Pancreas (tissue), 10 donors: Measurements from ENCODE around the gene DNAJC25. TPM values are rescaled to one million over a fixed set of nuclear protein-coding genes. Genes with fewer than 3 reads are reported as not detected.

Source experiments
- ATAC-seq, 4 donors: fragments of 200-7000 bp; cut with Tn5 transposase; one replicate each; pipeline versions ENCODE4 v1.8.0 to v1.9.1; 2020; ENCODE audit warnings: mild to moderate bottlenecking in 4 of 4, moderate library complexity in 4 of 4
- DNase-seq, 6 donors: peaks; one replicate each; pipeline ENCODE4 v3.0.0-alpha.2; 2020
- FAIRE-seq: peaks from 2 replicates; lab custom pipeline; 2012; peaks lifted over from hg19 to GRCh38; lab: Jason Lieb, UNC
- H3K27ac ChIP-seq, 4 donors: fragments of 200-600 bp; sonication (generic); 1 replicate in 3 of 4; 2 replicates in 1 of 4; pipeline versions ENCODE4 v1.5.0 to v1.8.0; 2020
- H3K27me3 ChIP-seq, 4 donors: fragments of 200-600 bp; one replicate each; pipeline ENCODE4 v1.8.0; 2021
- H3K36me3 ChIP-seq, 3 donors: fragments of 200-600 bp; sonication (generic) in 1 of 3; one replicate each; pipeline versions ENCODE4 v1.5.0 to v1.8.0; 2020 to 2021
- H3K4me1 ChIP-seq, 3 donors: fragments of 200-600 bp; one replicate each; pipeline ENCODE4 v1.8.0; 2021
- H3K4me3 ChIP-seq, 4 donors: fragments of 200-600 bp; sonication (generic) in 2 of 4; one replicate each; pipeline versions ENCODE4 v1.5.0 to v1.8.0; 2020 to 2021
- H3K9me3 ChIP-seq, 4 donors: fragments of 200-600 bp; one replicate each; pipeline ENCODE4 v1.8.0; 2021
- CTCF ChIP-seq, 4 donors: fragments of 200-600 bp; sonication (generic) in 3 of 4; IDR thresholded peaks; one replicate each; pipeline versions ENCODE4 v1.5.0 to v1.8.0; 2021; ENCODE audit warnings: antibody characterized with exemption in 4 of 4
- WGBS, 2 donors: extraction: QIAGEN DNeasy Blood & Tissue Kit; methylation state at CpG; one replicate each; pipeline ENCODE4 v1.1.7; 2013; 5-methylcytosine and 5-hydroxymethylcytosine counted together
- intact Hi-C, 3 donors: fragments of 100-400 bp; cut with DNase I; formaldehyde crosslinking; loops; one replicate each; pipeline versions ENCODE4 v1.11.1 to v1.14.2; 2022
- polyA plus RNA-seq, 2 donors: library from polyadenylated mRNA; stranded (reverse); fragments of 200-250 nt; gene quantifications; one replicate each; pipeline ENCODE4 v1.2.3, GENCODE V29; 2013
- total RNA-seq, 6 donors: library from RNA; stranded (reverse); fragmentation: NEBNext Ultra II Directional in 4 of 6; extraction: Animal tissue kit (Norgen Biotek cat#: 25700) in 4 of 6; gene quantifications; one replicate each; pipeline versions ENCODE4 v1.2.1 to v1.2.4, GENCODE V29; 2021 to 2023
- donor health status: healthy with polysubstance abuse.
- donor health status: DM: no; HTN: no; CAD: no; lungs with moderate emphysema.
- donor health status: DM: no; HTN: no; CAD: no.
- donor health status: control.
- donor health status: control.
- donor health status: Bipolar disorder and iron deficiency.
- donor health status: DM: yes; HTN: yes; CAD: no.
- donor health status: DM: no; HTN: no; CAD: no.
- donor health status: DM: no; HTN: no; CAD: no.
- donor health status: DM: yes; HTN: yes; CAD: no.

DNAJC25 gene
- 1 to 10 TPM; 2.2 to 4.1 (median 3.2) TPM for total RNA-seq
- 1 to 10 TPM; 4.0 to 6.7 TPM for polyA plus RNA-seq

GRCh38 chr9:111631214-111631971 is at the start of gene DNAJC25:
DNAJC25 (plus strand) TSS chr9:111631334; CDS start chr9:111631408, 74 bp downstream.
- WGBS, 2 donors: 0 to 1% methylated on average over 62 to 79 of the region's 79 CpGs
- intact Hi-C loops: no loop called here
- no peak for TF ChIP-seq CTCF (IDR thresholded peaks at IDR 0.05)
- peak within 1 kb of the TSS; percentile 76 to 97 (median 86) for H3K4me3 ChIP-seq
- H3K36me3 ChIP-seq: no peaks in the 10 kb centered on the region
- DNase-seq: peak; percentile 96 to 100 (median 98)
- H3K4me1 ChIP-seq: peaks cover 4 to 29% (median 15%) of the 10 kb centered on the region in 3 donors
- no peak for FAIRE-seq
- ATAC-seq: peak; percentile 96 to 99 (median 98)
- no peaks in the 10 kb centered on the region for H3K27me3 ChIP-seq
- H3K9me3 ChIP-seq: no peaks in the 10 kb centered on the region
- peak within 1 kb of the TSS; percentile 78 to 92 (median 88) for H3K27ac ChIP-seq

GRCh38 chr9:111582888-111583287 is 48.2 kb upstream of the DNAJC25 start:
- intact Hi-C loops: no loop called here
- DNase-seq (no peak), ATAC-seq (no peak), FAIRE-seq (no peak)
- Histone ChIP-seq H3K4me1 (no peaks in the 10 kb centered on the region), H3K4me3 (no peak overlapping the region), H3K9me3 (no peaks in the 10 kb centered on the region), H3K27me3 (no peaks in the 10 kb centered on the region), H3K27ac (no peak overlapping the region), H3K36me3 (peaks cover 6 to 37% (median 19%) of the 10 kb centered on the region in 3 donors)
- 79 to 86% methylated on average over 3 of the region's 3 CpGs for WGBS, 2 donors
- no peak for TF ChIP-seq CTCF (IDR thresholded peaks at IDR 0.05)

GRCh38 chr9:111586378-111586777 is 44.8 kb upstream of the DNAJC25 start:
- H3K4me3 ChIP-seq: no peak overlapping the region
- H3K4me1 ChIP-seq: no peaks in the 10 kb centered on the region
- intact Hi-C loops: no loop called here
- H3K27ac ChIP-seq: no peak overlapping the region
- H3K9me3 ChIP-seq: no peaks in the 10 kb centered on the region
- no peak for TF ChIP-seq CTCF (IDR thresholded peaks at IDR 0.05)
- DNase-seq (no peak), ATAC-seq (no peak), FAIRE-seq (no peak)
- 92 to 96% methylated on average over 5 of the region's 5 CpGs for WGBS, 2 donors
- H3K27me3 ChIP-seq: no peaks in the 10 kb centered on the region
- peaks cover 0 to 19% (median 15%) of the 10 kb centered on the region in 3 donors for H3K36me3 ChIP-seq

- H3K36me3 ChIP-seq: peaks cover 0 to 8% (median 3%) of the 10 kb centered on the region in 3 donors
- H3K4me1 ChIP-seq: no peaks in the 10 kb centered on the region
- no peak for DNase-seq
- ATAC-seq: no peak
- H3K9me3 ChIP-seq: no peaks in the 10 kb centered on the region
- 83 to 84% methylated on average over 5 of the region's 5 CpGs for WGBS, 2 donors
- FAIRE-seq: no peak
- intact Hi-C loops: no loop called here
- no peak overlapping the region for H3K27ac ChIP-seq
- no peaks in the 10 kb centered on the region for H3K27me3 ChIP-seq
- H3K4me3 ChIP-seq: no peak overlapping the region
- TF ChIP-seq CTCF (IDR thresholded peaks at IDR 0.05): no peak
These were observed 42.3 kb upstream of the DNAJC25 start for GRCh38 chr9:111588846-111589245.
